IPS-18a (cell line): Measurements from ENCODE around the gene RBM38.

ENCODE experiments used
- H3K27ac ChIP-seq: one replicate; pipeline ENCODE4 v1.5.1; 2013; ENCODE audit warnings: low read length
- H3K27me3 ChIP-seq: one replicate; pipeline ENCODE4 v1.6.1; 2013; ENCODE audit warnings: mild to moderate bottlenecking, low read length; ENCODE audit not compliant: control insufficient read depth, insufficient read depth
- H3K36me3 ChIP-seq: one replicate; pipeline ENCODE4 v1.6.1; 2013; ENCODE audit warnings: low read depth, low read length; ENCODE audit not compliant: control insufficient read depth
- H3K4me1 ChIP-seq: one replicate; pipeline ENCODE4 v1.6.1; 2013; ENCODE audit warnings: low read depth, low read length; ENCODE audit not compliant: control insufficient read depth
- H3K4me3 ChIP-seq: one replicate; pipeline ENCODE4 v1.5.1; 2013; ENCODE audit warnings: low read length
- H3K9ac ChIP-seq: one replicate; pipeline ENCODE4 v1.6.1; 2013; ENCODE audit warnings: mild to moderate bottlenecking, low read length, moderate library complexity
- H3K9me3 ChIP-seq: one replicate; pipeline ENCODE4 v1.6.1; 2013; ENCODE audit warnings: low read depth, low read length; ENCODE audit not compliant: control insufficient read depth

Gene RBM38

DNA sequence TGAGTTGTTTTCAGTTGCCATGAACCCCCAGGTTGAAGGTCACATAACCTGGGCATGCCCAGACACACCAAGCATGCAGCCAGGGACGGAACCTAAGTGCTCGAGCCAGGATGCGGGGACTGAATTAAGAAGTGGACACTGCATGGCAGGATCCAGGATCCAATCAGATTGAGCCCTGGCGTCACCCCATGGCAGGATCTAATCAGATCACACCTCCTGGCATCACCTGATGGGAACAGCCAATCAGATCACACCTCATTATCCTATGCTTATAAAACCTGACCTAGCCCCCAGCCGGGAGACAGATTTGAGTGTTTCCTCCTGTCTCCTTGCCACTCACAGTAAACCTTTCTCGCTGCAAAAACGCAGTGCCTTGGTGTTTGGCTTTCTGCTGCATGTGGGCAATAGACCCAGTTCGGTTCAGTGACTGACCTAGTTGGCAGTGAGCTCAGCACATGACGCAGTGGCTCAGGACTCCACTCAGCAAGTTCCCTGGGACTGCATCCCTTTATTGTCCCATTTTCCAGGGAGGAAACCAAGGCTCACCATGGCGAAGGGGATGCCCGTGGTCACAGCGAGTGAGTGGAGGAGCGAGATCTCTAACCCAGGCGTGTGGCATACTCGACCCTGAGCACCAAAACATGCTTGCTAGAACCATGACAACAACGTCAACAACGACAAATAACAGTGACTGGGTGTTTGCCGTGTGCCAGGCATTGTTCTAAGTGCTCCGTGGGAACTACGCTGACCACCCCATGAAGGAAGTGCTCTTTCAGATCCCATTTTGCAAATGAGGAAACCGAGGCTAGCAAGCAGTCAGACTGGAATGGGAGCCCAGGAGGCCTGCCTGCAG lies 66.3 kb downstream of the RBM38 start:
- Histone ChIP-seq H3K4me1 (peaks cover 5% of the 10 kb centered on the region), H3K27me3 (no peaks in the 10 kb centered on the region), H3K9me3 (no peaks in the 10 kb centered on the region), H3K9ac (no peak overlapping the region), H3K36me3 (no peaks in the 10 kb centered on the region), H3K27ac (no peak overlapping the region), H3K4me3 (no peak overlapping the region)

DNA sequence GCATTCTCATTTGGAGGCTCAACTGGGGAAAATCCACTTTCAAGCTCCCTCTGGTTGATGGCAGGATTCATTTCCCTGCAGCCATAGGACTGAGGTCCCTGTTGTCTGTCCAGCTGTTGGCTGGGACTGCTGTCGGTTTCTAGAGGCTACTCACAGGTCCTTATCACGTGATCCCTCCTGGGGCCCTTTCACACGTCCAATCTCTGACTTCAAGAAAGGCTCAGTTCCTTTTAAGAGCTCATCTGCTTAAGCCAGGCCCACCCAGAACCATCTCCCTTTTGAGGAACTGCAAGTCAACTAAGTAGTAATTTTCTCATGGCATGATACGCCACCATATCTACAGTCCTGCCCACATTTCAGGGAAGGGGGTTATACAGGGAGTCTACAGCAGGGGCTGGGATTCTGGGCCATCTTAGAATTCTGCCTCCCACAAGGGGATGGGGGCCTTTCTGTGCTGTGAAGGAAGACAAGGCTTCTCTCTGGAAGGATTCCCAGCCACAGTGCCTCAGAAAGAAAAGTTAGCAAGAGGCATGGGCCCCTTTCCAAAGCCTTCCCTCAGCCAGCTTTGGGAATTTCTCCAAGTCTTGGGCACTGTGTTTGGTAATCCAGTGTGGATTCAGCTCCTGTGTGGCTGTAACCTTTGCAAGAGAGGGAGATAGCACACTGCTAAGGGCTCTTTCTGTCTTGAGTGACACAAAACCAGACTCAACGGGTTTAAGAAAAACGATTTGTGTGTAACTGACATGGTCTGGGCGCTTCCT lies 67.4 kb downstream of the RBM38 start:
- Histone ChIP-seq H3K36me3 (no peaks in the 10 kb centered on the region), H3K27me3 (no peaks in the 10 kb centered on the region), H3K27ac (no peak overlapping the region), H3K4me3 (no peak overlapping the region), H3K9me3 (no peaks in the 10 kb centered on the region), H3K9ac (no peak overlapping the region), H3K4me1 (peaks cover 5% of the 10 kb centered on the region)
